Activated CD8-positive, alpha-beta memory T cell treated with anti-CD3 and anti-CD28 coated beads for 24 hours (primary cell): ENCODE data around the gene ACSL3.
"Not testable (repeated sequence)": the region's sequence is repeated elsewhere in the genome, so short reads cannot be mapped to it uniquely, and the experiment has no call there.

Experiments used
- DNase-seq: peaks from one replicate; pipeline ENCODE4 v3.0.0-alpha.2; 2020

Gene ACSL3

DNA sequence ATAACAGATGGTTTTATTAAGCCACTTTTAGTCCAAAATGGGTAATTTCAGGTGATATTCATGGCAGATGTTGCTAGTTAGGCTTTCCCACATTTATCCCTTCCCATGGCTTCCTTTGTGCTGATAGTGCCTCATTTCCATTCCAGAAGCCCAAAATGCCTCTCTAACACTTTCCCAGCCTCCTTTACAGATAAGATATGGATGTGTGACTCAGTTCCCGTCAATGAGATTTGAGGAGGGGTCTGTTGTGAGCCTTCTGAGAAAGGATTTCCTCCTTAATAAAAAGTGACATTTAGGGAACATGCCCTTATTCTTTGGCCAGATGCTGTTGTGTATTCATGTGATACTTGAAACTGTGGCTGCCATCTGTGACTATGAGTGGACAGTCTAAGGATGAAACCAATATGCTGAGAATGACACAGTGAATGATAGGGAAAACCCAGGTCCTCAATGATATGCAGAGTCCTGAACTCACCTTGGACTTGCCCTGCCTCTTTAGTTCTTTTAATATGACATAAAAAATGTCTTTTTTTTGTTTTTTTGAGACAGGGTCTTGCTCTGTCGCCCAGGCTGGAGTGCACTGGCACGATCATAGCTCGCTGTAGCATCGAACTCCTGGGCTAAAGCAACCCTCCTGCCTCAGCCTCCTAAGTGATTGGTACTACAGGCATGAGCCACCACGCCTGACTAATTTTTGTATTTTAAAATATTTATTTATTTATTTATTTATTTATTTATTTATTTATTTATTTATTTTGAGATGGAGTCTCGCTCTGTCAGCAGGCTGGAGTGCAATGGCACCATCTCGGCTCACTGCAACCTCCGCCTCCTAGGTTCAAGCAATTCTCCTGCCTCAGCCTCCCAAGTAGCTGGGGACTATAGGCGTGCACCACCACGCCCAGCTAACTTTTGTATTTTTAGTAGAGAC lies 5.8 kb upstream of the ACSL3 start:
- DNase-seq, result no peak

DNA sequence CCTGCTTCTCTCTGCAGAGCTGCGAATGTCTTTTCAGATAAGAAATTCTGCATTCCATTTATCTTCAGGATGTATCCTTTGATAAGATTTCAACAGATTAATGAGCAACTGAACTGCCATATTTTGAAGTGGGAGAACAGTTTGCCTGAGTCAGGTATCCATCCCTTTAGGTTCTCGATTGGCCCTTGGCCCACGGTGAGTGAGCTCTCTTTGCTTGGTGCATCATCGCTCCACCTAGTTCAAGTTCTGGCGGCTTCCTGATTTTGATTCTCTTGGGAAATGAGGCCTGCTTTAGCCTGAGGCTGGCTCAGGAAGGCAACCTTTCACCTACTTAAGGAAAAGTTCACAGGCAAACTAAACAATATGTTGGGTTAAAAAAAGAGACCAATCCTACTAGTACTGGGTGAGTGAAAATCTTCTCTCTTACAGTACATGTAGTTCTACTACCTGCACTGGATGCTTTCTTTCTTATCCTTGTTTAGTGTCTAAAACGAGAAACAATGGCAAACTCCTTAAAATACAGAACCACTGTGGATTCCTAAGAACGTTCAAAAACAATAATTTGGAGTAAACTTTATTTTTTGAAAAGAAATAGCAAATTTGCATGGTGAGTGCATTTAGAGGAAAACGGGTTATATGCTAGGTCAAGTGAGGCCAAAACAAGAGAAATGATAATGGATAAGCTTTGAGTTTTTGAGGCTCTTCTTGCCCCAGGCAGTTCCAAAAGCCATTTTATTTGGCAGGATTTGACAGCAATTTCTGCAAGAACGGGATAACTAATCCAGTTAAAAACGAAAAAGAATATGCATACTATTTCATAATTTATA lies 837 bp upstream of the ACSL3 start:
- no peak for DNase-seq

DNA sequence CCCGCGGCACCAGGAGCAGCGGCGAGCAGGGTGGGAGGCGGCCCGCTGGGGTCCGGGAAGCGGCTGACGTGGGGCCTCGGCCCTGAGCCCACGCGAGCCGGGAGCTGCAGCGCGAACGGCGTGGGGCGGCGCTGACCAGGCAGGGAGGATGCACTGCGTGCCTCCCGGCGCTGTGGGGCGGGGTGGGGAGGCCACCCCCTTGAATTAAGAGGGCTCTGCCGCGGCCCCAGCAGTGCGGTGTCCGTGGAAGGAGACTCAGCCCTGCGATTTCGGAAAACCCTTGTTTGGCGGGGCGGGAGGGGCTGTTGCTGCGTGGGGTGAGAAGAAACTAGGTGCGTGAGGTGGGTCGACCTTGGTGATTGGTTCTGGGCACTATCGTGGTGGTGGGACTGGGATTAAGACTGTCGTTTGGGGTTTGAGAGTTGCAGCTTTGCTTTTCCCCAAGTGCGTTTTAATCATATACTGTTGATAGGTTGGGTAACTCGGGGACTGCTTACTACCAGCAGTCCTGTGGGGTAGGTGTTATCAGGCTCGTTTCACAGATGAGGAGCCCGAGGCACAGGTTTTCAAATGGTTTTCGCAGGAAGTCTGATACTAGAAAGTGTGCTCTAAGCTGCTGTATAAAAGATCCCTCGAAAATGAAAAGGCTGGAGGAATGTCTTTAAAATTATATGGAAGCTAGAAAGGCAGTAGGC lies 722 bp downstream of the ACSL3 start:
- peak; percentile 78 for DNase-seq

DNA sequence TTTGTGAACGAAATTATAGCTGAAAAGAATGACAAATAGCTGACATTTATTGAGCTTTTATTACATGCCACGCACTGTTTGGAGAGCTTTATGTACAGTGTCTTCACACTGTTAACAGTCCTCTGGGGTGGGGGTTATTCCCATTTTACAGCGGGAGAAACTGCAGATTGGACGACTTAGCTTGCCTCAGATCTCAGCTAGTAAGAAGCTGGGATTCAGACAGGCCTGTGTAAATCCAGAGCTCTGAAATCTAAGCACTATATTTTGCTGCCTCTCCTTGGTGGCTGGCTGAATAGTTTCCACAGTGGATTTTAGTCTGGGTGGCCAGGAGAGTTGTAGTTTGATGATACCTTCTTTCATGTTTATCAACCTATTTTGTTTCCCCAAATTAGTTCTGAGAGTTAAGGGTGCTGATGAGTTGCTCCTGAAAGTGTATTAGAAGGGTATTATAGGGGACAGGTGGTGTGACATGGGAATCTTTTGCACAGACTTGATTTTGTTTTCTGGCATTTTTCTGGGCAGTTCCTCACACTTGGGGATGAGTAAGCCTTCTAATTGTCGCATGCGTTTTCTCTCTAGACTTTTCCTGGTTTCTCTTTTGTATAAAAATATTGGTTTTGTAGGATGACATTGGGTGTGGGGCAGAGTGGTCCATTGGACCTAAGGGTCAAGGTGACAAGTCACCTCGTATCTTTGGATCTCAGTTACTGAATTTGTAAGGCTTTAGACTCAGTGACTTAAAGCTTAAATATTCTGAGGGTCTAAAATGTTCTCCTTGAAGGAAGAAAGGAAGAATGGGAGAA lies 1.5 kb downstream of the ACSL3 start:
- DNase-seq, result no peak

DNA sequence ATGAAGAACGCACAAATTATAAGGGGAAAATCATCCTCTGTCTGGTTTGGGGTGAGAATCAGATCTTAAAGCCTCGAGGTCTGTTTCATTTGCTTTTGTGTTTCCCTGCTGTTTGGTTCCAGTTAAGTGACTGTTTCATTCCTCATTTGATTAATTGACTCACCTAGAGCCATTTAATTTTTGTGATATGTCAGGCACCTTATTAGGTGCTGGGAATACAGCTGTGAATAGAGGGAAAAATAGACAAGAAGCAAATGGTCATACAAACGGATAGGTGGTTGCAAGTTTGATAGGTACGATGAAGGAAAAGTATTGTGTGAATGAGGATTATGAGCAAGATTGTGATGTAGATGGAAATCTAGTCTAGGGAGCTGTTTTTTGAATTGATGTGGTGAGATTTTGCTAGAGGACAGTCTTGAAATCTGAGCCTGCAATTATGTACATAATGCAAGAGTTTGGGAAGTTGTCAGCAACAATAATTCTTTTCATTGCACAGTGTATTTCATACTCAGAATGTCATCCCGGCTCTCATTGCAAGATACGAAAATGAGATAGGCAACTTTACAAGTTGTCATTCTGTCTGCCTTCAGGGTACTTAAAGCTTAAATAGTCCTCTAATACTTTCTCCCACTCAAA lies 2.2 kb downstream of the ACSL3 start:
- DNase-seq, result no peak

- DNase-seq, result no peak
Measured at GRCh38 chr2:222864296-222864695, 3.5 kb downstream of the ACSL3 start.

- DNase-seq, result no peak
Measured at GRCh38 chr2:222865301-222865700, 4.5 kb downstream of the ACSL3 start.

DNA sequence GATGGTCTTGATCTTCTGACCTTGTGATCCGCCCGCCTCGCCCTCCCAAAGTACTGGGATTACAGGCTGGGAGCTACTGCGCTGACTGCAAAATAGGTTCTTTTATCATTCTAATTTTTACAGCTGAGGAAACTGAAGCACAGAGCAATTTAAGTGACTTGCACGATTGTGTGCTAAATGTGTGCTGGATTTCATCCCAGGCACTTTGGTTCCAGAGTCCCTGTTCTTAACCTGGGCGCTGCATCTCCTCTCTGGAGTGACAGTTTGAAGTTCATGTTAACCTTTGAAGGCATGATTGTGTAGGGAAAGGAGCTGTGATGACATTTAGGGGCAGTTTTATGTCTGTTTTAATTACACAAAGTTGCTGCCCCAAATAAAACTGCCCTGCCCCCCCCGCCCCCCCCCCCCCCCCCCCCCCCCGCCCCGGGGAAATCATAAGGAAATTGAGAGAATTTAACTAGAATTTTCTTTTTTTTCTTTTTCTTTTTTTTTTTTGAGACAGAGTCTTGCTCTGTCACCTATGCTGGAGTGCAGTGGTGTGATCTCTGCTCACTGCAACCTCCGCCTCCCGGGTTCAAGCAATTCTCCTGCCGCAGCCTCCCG lies 5.6 kb downstream of the ACSL3 start:
- DNase-seq, result no peak

DNA sequence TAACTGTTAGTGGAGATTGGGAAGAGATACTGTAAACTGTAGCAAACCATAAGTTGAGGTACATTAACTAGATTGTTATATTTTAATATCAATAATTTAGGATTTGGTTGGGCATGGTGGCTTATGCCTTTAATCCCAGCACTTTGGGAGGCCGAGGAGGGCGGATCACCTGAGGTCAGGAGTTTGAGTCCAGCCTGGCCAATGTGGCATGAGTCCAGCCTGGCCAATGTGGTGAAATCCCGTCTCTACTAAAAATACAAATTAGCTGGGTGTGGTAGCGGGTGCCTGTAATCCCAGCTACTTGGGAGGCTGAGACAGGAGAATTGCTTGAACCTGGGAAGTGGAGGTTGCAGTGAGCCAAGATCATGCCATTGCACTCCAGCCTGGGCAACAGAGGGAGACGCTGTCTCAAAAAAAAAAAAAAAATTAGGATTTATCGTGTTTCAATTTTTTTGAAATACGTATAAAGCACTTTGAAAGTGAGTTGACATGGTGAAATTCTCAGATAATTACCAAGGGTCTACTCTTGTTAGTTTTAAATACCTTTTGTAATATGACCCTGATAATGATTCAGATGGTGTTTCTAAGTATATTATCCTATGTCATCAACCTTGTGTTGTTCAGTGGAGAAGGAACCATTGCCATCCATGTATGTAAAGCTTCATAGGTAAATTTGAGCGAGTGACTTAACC lies 7.9 kb downstream of the ACSL3 start:
- not testable (repeated sequence) for DNase-seq

DNA sequence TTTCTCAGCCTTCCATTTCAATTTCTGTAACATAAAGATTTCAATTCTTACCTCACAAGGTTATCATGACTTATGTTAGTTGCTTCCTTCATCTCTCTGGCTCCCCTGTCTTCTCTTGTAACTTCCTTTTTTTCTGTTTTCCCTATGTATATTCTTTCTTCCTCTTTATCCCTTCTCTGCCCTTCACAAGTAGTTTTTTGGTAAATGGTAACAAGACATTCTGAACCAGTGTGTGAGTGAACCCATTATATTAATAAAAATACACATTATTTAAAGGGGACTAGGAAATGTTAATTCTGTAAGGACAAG lies 8.4 kb downstream of the ACSL3 start:
- DNase-seq, result no peak

GRCh38 chr2:222871291-222871690 lies 10.5 kb downstream of the ACSL3 start:
- DNase-seq, result no peak

GRCh38 chr2:222872551-222872950 lies 11.7 kb downstream of the ACSL3 start:
- no peak for DNase-seq

DNA sequence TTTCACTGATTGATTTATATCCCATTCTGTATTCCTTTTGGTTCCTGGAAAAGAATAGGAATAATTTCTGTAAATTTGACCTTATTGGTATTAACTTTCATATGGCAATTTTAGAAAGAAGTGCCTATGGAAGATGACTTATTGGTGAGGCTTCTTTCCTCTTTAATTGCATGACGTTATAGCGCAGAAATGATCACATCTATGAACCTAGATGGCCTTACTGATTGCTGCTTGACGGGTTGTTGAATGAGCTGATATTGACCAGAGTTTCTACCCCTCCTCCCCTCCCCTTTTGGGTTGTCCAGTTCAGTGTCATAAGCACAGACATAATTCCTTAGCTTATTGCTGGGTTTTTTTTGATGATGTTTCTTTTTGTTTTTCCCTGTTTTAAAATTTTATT lies 14.6 kb downstream of the ACSL3 start:
- no peak for DNase-seq

DNA sequence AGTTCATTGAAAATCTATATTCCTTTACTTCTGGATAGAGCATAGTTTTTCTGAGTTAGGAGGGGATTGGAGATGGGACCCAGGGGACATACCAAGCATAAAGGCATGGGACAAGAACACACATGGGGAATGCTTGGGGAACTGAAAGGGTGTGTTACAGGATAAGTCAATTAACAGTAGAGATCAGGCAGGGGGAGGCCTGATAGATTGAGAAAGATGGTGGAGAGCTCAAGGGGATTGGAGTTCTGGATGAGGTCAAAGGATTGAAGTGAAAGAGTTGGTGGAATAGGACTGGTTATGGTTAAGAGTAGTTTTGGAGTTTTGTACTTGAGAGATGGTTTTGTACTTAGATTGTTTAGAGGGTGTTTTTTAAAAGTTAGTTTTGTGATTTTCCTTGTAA lies 16.1 kb downstream of the ACSL3 start:
- no peak for DNase-seq

DNA sequence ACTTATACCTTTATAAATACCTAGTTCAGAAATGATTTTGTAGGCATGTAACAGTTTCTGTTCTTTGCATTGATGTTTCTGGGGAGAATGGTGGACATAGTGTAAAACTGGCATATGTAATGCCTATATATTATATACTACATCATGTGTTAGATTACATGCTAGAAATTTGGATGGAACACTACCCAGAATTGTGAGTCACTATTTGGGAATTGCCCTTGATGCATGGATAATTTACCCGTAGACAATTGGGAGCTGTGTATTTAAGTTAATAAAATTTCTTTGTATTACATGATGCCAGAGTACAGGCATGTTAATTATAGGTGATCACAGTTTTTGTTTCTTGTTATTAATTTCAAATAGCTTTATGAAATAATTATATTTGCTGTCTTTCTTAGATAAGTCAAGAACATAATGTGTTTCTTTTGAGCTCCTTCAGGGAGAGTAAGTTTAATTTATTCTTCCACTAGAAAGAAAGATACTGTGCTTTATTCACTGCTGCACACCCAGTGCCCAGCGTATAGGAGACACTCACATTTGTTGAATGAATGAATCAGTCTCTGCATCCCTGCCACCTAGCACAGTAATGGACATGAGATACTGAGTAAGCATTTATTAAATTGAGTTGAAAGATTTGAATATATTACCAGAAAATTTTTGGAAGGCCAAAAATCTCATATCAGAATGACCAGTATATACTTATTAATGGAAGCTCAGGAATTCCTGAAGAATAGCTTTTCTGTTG lies 16.9 kb downstream of the ACSL3 start:
- no peak for DNase-seq

DNA sequence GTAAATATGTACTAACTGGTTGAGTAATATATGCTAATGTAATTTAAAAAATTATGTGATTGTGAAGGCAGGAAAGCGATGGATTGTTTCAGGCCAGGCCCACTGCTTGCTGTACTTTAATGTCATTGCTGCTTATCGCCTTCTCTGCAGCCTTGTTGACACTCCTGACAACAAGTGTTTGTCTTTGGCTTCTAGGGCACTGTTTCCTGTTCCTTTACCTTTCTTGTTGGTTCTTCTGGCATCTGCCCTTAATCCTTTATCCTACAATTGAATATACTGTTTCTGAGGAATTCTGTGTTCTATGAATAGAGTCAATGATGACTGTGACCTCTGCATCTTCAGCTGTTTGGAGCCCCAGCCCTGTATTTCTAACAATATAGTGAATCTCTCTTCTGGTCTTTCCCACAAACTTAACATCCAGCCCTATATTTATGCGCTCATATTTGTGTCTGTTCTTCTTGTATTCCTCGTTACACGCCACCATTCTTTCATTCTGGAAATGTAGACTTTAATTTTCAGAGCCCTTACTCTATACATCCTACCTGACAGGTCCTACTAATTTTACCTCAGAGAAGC lies 17.6 kb downstream of the ACSL3 start:
- no peak for DNase-seq

DNA sequence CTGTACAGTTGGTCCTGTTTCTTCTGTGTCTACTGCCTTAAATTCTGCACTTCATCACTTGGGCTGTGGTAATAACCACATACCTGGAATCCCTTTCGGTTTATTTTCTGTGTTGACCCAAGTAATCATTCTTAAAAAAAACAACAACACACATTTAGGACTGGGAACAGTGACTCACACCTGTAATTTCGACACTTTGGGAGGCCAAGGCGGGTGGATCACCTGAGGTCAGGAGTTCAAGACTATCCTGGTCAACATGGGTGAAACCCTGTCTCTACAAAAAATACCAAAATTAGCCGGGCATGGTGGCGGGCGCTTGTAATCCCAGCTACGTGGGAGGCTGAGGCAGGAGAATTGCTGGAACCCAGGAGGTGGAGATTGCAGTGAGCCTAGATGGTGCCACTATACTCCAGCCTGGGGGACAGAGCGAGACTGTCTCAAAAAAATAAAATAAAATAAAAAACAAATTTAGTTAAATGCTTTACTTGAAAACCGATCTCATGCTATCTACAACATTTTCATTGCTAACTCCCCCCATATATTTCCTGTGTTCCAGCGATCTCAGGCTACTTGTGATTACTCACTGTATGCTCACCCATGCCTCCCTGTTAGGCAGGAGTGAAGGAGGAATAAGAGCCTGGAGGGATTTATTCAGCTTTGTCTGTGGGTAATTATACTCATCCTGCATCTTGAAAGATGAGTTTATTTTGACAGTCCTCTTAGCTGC lies 18.2 kb downstream of the ACSL3 start:
- no peak for DNase-seq

- no peak for DNase-seq
Measured at GRCh38 chr2:222879604-222879933, 18.7 kb downstream of the ACSL3 start.

GRCh38 chr2:222882484-222882928 lies 21.7 kb downstream of the ACSL3 start:
- DNase-seq, result no peak
